Measurements from ENCODE around the gene COA5.

Gene COA5

DNA sequence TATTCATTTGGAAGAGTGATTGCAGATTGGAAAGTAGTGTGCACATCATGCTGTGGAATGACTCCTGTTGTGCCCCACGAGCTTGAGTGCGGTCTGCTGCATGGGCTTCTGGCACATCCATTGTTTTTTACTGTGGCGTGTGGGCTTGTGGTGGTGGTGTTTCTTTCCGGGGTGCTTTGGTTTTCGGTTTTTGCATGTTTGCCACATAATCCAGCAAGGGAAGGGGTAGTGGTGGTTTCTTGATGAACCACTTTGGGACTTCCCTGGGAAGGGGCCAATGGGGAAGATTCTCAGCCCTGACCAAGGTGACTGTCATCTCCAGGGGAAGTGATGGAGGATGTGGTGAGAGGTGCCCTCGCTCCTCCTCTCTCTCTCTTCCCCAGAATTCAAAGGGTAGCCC lies 57.0 kb downstream of the COA5 start:
- no peak for DNase-seq (ENCODE audit: low spot score)

DNA sequence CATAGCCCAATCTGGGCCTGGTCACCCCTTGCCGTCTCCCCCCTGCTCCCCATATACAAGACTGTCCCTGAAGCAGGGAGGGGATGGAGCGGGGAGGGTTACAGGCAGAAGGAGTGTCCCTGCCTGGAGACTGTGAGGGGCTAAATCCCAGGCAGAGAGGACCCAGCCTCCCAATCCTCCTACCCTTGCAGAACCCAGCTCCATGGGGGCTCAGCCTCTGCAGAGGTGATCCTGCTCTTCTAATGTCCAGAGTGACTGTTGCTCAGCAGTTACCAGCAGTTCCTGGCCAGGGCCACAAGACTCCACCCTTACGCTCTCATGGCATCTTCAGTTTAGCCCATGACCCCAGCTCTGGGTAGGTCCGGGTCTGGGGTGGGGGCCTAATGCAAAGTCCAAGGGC lies 58.1 kb downstream of the COA5 start:
- no peak for DNase-seq (ENCODE audit: low spot score)
